Liver (tissue), 9 donors: ENCODE measurements around the gene TRIM14. TPM values are rescaled to one million over a fixed set of nuclear protein-coding genes. Genes with fewer than 3 reads are reported as not detected.

Source experiments
- DNase-seq: peaks from one replicate; pipeline ENCODE4 v3.0.0-alpha.2; 2017; ENCODE audit warnings: low spot score
- H3K27ac ChIP-seq, 2 donors: one replicate each; pipeline ENCODE4 v1.7.0; 2013; ENCODE audit warnings: inconsistent platforms in 2 of 2, low read length in 2 of 2, control low read depth in 1 of 2, low read depth in 1 of 2, mild to moderate bottlenecking in 1 of 2
- H3K27me3 ChIP-seq, 4 donors: one replicate each; pipeline versions ENCODE4 v1.6.1 to v1.7.0; 2013; ENCODE audit warnings: low read length in 3 of 4, inconsistent platforms in 1 of 4, mild to moderate bottlenecking in 1 of 4, moderate library complexity in 1 of 4; ENCODE audit not compliant: control insufficient read depth in 4 of 4, insufficient read depth in 4 of 4
- H3K36me3 ChIP-seq, 4 donors: one replicate each; pipeline versions ENCODE4 v1.6.1 to v1.7.0; 2013; ENCODE audit warnings: low read length in 3 of 4, mild to moderate bottlenecking in 3 of 4, low read depth in 1 of 4, moderate library complexity in 1 of 4; ENCODE audit not compliant: control insufficient read depth in 4 of 4, insufficient read depth in 3 of 4
- H3K4me1 ChIP-seq, 4 donors: one replicate each; pipeline versions ENCODE4 v1.6.1 to v1.7.0; 2013; ENCODE audit warnings: low read length in 3 of 4, mild to moderate bottlenecking in 3 of 4, moderate library complexity in 1 of 4; ENCODE audit not compliant: control insufficient read depth in 4 of 4, insufficient read depth in 4 of 4
- H3K4me3 ChIP-seq, 3 donors: one replicate each; pipeline versions ENCODE4 v1.6.1 to v1.7.0; 2013; ENCODE audit warnings: low read length in 3 of 3, control low read depth in 1 of 3, low read depth in 1 of 3, mild to moderate bottlenecking in 1 of 3
- H3K9ac ChIP-seq, 2 donors: one replicate each; pipeline ENCODE4 v1.7.0; 2013; ENCODE audit warnings: low read length in 2 of 2, mild to moderate bottlenecking in 2 of 2, moderate library complexity in 2 of 2, control low read depth in 1 of 2, low read depth in 1 of 2
- H3K9me3 ChIP-seq, 4 donors: one replicate each; pipeline versions ENCODE4 v1.6.1 to v1.7.0; 2013; ENCODE audit warnings: low read length in 3 of 4; ENCODE audit not compliant: control insufficient read depth in 4 of 4
- ATF3 ChIP-seq: IDR thresholded peaks from 2 replicates; pipeline ENCODE4 v1.6.1; 2016; ENCODE audit warnings: antibody characterized with exemption
- CTCF ChIP-seq: fragments of 150-350 bp; IDR thresholded peaks from 2 replicates; pipeline ENCODE4 v1.5.1; 2017; ENCODE audit warnings: improper control_type of control experiment, low read depth, low read length; ENCODE audit not compliant: missing input control
- EGR1 ChIP-seq, 2 donors: IDR thresholded peaks; 2 replicates each; pipeline ENCODE4 v1.6.1; 2016 to 2018; ENCODE audit warnings: antibody characterized with exemption in 2 of 2, low read depth in 2 of 2
- FOXA1 ChIP-seq: IDR thresholded peaks from 2 replicates; pipeline ENCODE4 v1.6.1; 2016; ENCODE audit warnings: antibody characterized with exemption
- FOXA2 ChIP-seq: IDR thresholded peaks from 2 replicates; pipeline ENCODE4 v1.6.1; 2016; ENCODE audit warnings: antibody characterized with exemption
- GABPA ChIP-seq, 2 donors: IDR thresholded peaks in 1 of 2; conservative IDR thresholded peaks in 1 of 2; 2 replicates each; pipeline ENCODE4 v1.6.1; 2016; ENCODE audit warnings: antibody characterized with exemption in 2 of 2, mild to moderate bottlenecking in 1 of 2, moderate library complexity in 1 of 2
- HNF4A ChIP-seq, 2 donors: conservative IDR thresholded peaks; 2 replicates each; pipeline ENCODE4 v1.6.1; 2016; ENCODE audit warnings: antibody characterized with exemption in 2 of 2, mild to moderate bottlenecking in 2 of 2
- HNF4G ChIP-seq: IDR thresholded peaks from 2 replicates; pipeline ENCODE4 v1.6.1; 2016; ENCODE audit warnings: antibody characterized with exemption
- JUND ChIP-seq, 2 donors: IDR thresholded peaks; 2 replicates each; pipeline ENCODE4 v1.6.1; 2016; ENCODE audit warnings: antibody characterized with exemption in 2 of 2
- MAX ChIP-seq: IDR thresholded peaks from 2 replicates; pipeline ENCODE4 v1.6.1; 2016; ENCODE audit warnings: antibody characterized with exemption
- NR2F2 ChIP-seq: IDR thresholded peaks from 2 replicates; pipeline ENCODE4 v1.6.1; 2016; ENCODE audit warnings: antibody characterized with exemption
- RAD21 ChIP-seq, 2 donors: IDR thresholded peaks; 2 replicates each; pipeline ENCODE4 v1.6.1; 2016; ENCODE audit warnings: antibody characterized with exemption in 2 of 2, mild to moderate bottlenecking in 2 of 2
- REST ChIP-seq: IDR thresholded peaks from 2 replicates; pipeline ENCODE4 v1.6.1; 2016; ENCODE audit warnings: antibody characterized with exemption, mild to moderate bottlenecking
- RXRA ChIP-seq, 2 donors: IDR thresholded peaks; 2 replicates each; pipeline ENCODE4 v1.6.1; 2017 to 2018; ENCODE audit warnings: antibody characterized with exemption in 2 of 2, mild to moderate bottlenecking in 1 of 2
- SP1 ChIP-seq: IDR thresholded peaks from 2 replicates; pipeline ENCODE4 v1.6.1; 2018; ENCODE audit warnings: antibody characterized with exemption, mild to moderate bottlenecking
- YY1 ChIP-seq: IDR thresholded peaks from 2 replicates; pipeline ENCODE4 v1.6.1; 2016; ENCODE audit warnings: antibody characterized with exemption, mild to moderate bottlenecking
- ZBTB33 ChIP-seq: IDR thresholded peaks from 2 replicates; pipeline ENCODE4 v1.6.1; 2016; ENCODE audit warnings: antibody characterized with exemption
- WGBS: extraction: QIAGEN DNeasy Blood & Tissue Kit; methylation state at CpG from one replicate; pipeline ENCODE4 v1.1.7; 2013; 5-methylcytosine and 5-hydroxymethylcytosine counted together
- polyA plus RNA-seq, 2 donors: library from polyadenylated mRNA; stranded (reverse) in 1 of 2; unstranded in 1 of 2; fragments of 200-250 nt in 1 of 2; fragments of >200 nt in 1 of 2; fragmentation: Nextera tagmentation in 1 of 2; extraction: Ambion mirVana in 1 of 2; gene quantifications; one replicate each; pipeline versions ENCODE4 v1.2.1 to v1.2.3, GENCODE V29; 2013 to 2015
- total RNA-seq, 2 donors: library from RNA; depleted of rRNA; stranded (reverse); fragments of >200 nt; gene quantifications; one replicate each; pipeline ENCODE4 v1.2.3, GENCODE V29; 2014
- donor health status: healthy.
- donor health status: healthy.
- donor health status: healthy.
- donor health status: healthy.
- donor health status: healthy.

Gene TRIM14
- total and polyA plus RNA-seq, 4 donors, result 15.2 to 22.0 (median 17.8) TPM

- Histone ChIP-seq H3K4me1 (peaks cover 0 to 6% (median 2%) of the 10 kb centered on the region in 4 donors), H3K4me3 (no peak overlapping the region), H3K36me3 (no peaks in the 10 kb centered on the region), H3K9me3 (no peaks in the 10 kb centered on the region), H3K9ac (no peak overlapping the region), H3K27ac (no peak overlapping the region), H3K27me3 (no peaks in the 10 kb centered on the region)
- TF ChIP-seq FOXA1 (no peak), FOXA2 (no peak), YY1 (no peak), EGR1 (IDR thresholded peaks at IDR 0.05; ENCODE audit: low read depth in 2 of 2) (no peak), RXRA (IDR thresholded peaks at IDR 0.05) (no peak), REST (no peak), ATF3 (no peak), MAX (no peak), SP1 (no peak), HNF4G (no peak), HNF4A (conservative IDR thresholded peaks at IDR 0.05) (no peak), NR2F2 (no peak)
- DNase-seq, result no peak
These were observed 87.9 kb downstream of the TRIM14 start for GRCh38 chr9:98031169-98031568.

- DNase-seq, result no peak
- no peak for TF ChIP-seq CTCF
- TF ChIP-seq RAD21 (IDR thresholded peaks at IDR 0.05), result no peak
- no peak for TF ChIP-seq MAX
- TF ChIP-seq NR2F2, result no peak
- TF ChIP-seq SP1, result no peak
- TF ChIP-seq ATF3, result no peak
- TF ChIP-seq ZBTB33, result no peak
- no peak for TF ChIP-seq FOXA2
- no peak for TF ChIP-seq JUND (IDR thresholded peaks at IDR 0.05)
- TF ChIP-seq YY1, result no peak
- no peak for TF ChIP-seq GABPA (IDR thresholded peaks at IDR 0.05 in 1 of 2, conservative IDR thresholded peaks at IDR 0.05 in 1 of 2)
- no peak for TF ChIP-seq EGR1 (IDR thresholded peaks at IDR 0.05; ENCODE audit: low read depth in 2 of 2)
- H3K36me3 ChIP-seq, result peaks cover 0 to 2% (median under 1%) of the 10 kb centered on the region in 4 donors
- no peak overlapping the region for H3K4me3 ChIP-seq
- no peak overlapping the region for H3K27ac ChIP-seq
- H3K4me1 ChIP-seq, result no peaks in the 10 kb centered on the region
- whole genome bisulfite sequencing, result 94% methylated on average over 1 of the region's 1 CpG
- no peaks in the 10 kb centered on the region for H3K27me3 ChIP-seq
- H3K9me3 ChIP-seq, result no peaks in the 10 kb centered on the region
- no peak overlapping the region for H3K9ac ChIP-seq
These were observed 94.3 kb downstream of the TRIM14 start for GRCh38 chr9:98024702-98025101.
